IMR-90 (cell line): ENCODE results near the gene HOXD10. TPM values are rescaled to one million over a fixed set of nuclear protein-coding genes. Genes with fewer than 3 reads are reported as not detected.
A peak's percentile ranks its signal among the peaks of the same experiment; 100 is the strongest.

Source experiments
- ATAC-seq: fragments of 200-7000 bp; cut with Tn5 transposase; 2 replicates; pipeline ENCODE4 v1.9.1; 2020; ENCODE audit warnings: low read depth, mild to moderate bottlenecking, moderate library complexity
- BruUV-seq: library from RNA; stranded (reverse); fragments of 400-500 nt; replicated peaks from 2 replicates; lab custom pipeline; 2021; lab: Mats Ljungman, UMichigan
- CTCF ChIA-PET: fragments of 300-600 bp; formaldehyde crosslinking; extraction: SDS; loops from one replicate; lab custom pipeline; 2021; ENCODE audit warnings: antibody characterized with exemption; lab: Yijun Ruan, JAX
- POLR2A ChIA-PET: fragments of 300-600 bp; sonication (Branson Sonifier 250); formaldehyde crosslinking; loops from one replicate; lab custom pipeline; 2022; ENCODE audit warnings: antibody characterized with exemption; ENCODE audit not compliant: unreplicated experiment; lab: Charles Lee
- DNase-seq: peaks from one replicate; pipeline ENCODE4 v3.0.0; 2013
- H2AFZ ChIP-seq: replicated peaks from 2 replicates; pipeline ENCODE3; 2013; ENCODE audit warnings: low read length, mild to moderate bottlenecking; ENCODE audit not compliant: poor library complexity
- H2AK5ac ChIP-seq: 2 replicates; pipeline ENCODE4 v1.6.1; 2013; ENCODE audit warnings: low read depth, low read length, inconsistent platforms
- H2AK9ac ChIP-seq: replicated peaks from 2 replicates; pipeline ENCODE3; 2013; ENCODE audit warnings: mild to moderate bottlenecking, low read depth, low read length, moderate library complexity; ENCODE audit not compliant: poor library complexity
- H2BK120ac ChIP-seq: 2 replicates; pipeline ENCODE4 v1.6.1; 2013; ENCODE audit warnings: low read depth, low read length, inconsistent platforms
- H2BK15ac ChIP-seq: 3 replicates; pipeline ENCODE4 v1.6.1; 2013; ENCODE audit warnings: low read depth, low read length, inconsistent platforms
- H2BK20ac ChIP-seq: 2 replicates; pipeline ENCODE4 v1.6.1; 2013; ENCODE audit warnings: low read depth, mild to moderate bottlenecking, inconsistent platforms, low read length, moderate library complexity
- H2BK5ac ChIP-seq: 2 replicates; pipeline ENCODE4 v1.6.1; 2013; ENCODE audit warnings: mild to moderate bottlenecking, low read depth, low read length, inconsistent platforms; ENCODE audit not compliant: poor library complexity, severe bottlenecking
- H3K14ac ChIP-seq: replicated peaks from 2 replicates; pipeline ENCODE4 v1.6.1; 2013; ENCODE audit warnings: low read depth, low read length, inconsistent platforms
- H3K18ac ChIP-seq: 2 replicates; pipeline ENCODE4 v1.6.1; 2013; ENCODE audit warnings: low read depth, low read length, control low read depth
- H3K23ac ChIP-seq: 2 replicates; pipeline ENCODE4 v1.6.1; 2013; ENCODE audit warnings: low read depth, low read length, inconsistent platforms
- H3K27ac ChIP-seq: 2 replicates; pipeline ENCODE4 v1.5.1; 2013; ENCODE audit warnings: mild to moderate bottlenecking, control low read depth, low read length; ENCODE audit not compliant: insufficient read depth
- H3K27me3 ChIP-seq: 2 replicates; pipeline ENCODE4 v1.6.1; 2013; ENCODE audit warnings: low read length; ENCODE audit not compliant: control insufficient read depth, insufficient read depth
- H3K36me3 ChIP-seq: 2 replicates; pipeline ENCODE4 v1.6.1; 2013; ENCODE audit warnings: low read length, mixed read lengths; ENCODE audit not compliant: control insufficient read depth, insufficient read depth
- H3K4ac ChIP-seq: 2 replicates; pipeline ENCODE4 v1.6.1; 2013; ENCODE audit warnings: low read depth, low read length, inconsistent platforms
- H3K4me1 ChIP-seq: 2 replicates; pipeline ENCODE4 v1.6.1; 2013; ENCODE audit warnings: low read length, mixed read lengths; ENCODE audit not compliant: control insufficient read depth, insufficient read depth
- H3K4me2 ChIP-seq: 2 replicates; pipeline ENCODE4 v1.6.1; 2013; ENCODE audit warnings: low read depth, mild to moderate bottlenecking, control low read depth, low read length, moderate library complexity
- H3K4me3 ChIP-seq: 2 replicates; pipeline ENCODE4 v1.5.1; 2013; ENCODE audit warnings: low read depth, mild to moderate bottlenecking, control low read depth, low read length, moderate library complexity; ENCODE audit not compliant: insufficient read depth
- H3K56ac ChIP-seq: 2 replicates; pipeline ENCODE4 v1.6.1; 2013; ENCODE audit warnings: low read length, inconsistent platforms; ENCODE audit not compliant: insufficient read depth; ENCODE audit errors: extremely low read depth
- H3K79me1 ChIP-seq, 2 experiments: 2 replicates each; pipeline ENCODE4 v1.6.1; 2013; ENCODE audit warnings: low read length in 2 of 2, inconsistent platforms in 1 of 2, low read depth in 1 of 2
- H3K9ac ChIP-seq: 2 replicates; pipeline ENCODE4 v1.6.1; 2013; ENCODE audit warnings: low read depth, low read length, control low read depth
- H3K9me1 ChIP-seq: 2 replicates; pipeline ENCODE4 v1.6.1; 2013; ENCODE audit warnings: low read length, inconsistent platforms; ENCODE audit not compliant: insufficient read depth
- H3K9me3 ChIP-seq: 2 replicates; pipeline ENCODE4 v1.6.1; 2013; ENCODE audit warnings: low read length; ENCODE audit not compliant: control insufficient read depth, insufficient read depth
- H4K20me1 ChIP-seq: 2 replicates; pipeline ENCODE4 v1.6.1; 2013; ENCODE audit warnings: low read length, inconsistent platforms; ENCODE audit not compliant: insufficient read depth
- H4K5ac ChIP-seq: 2 replicates; pipeline ENCODE4 v1.6.1; 2013; ENCODE audit warnings: mild to moderate bottlenecking, low read depth, low read length, control low read depth
- H4K8ac ChIP-seq, 2 experiments: 2 replicates each; pipeline ENCODE4 v1.6.1; 2013; ENCODE audit warnings: low read depth in 2 of 2, low read length in 2 of 2, control low read depth in 1 of 2, inconsistent platforms in 1 of 2
- H4K91ac ChIP-seq: 2 replicates; pipeline ENCODE4 v1.6.1; 2013; ENCODE audit warnings: low read depth, low read length, inconsistent platforms; ENCODE audit not compliant: insufficient read depth
- CEBPB ChIP-seq: IDR thresholded peaks from 2 replicates; pipeline ENCODE4 v1.6.1; 2012; ENCODE audit warnings: low read depth, low read length, improper control_type of control experiment
- CHD1 ChIP-seq: IDR thresholded peaks from 2 replicates; pipeline ENCODE4 v1.6.1; 2012; ENCODE audit warnings: low read depth, low read length, improper control_type of control experiment
- FOS ChIP-seq: fragments of 150-350 bp; IDR thresholded peaks from 2 replicates; pipeline ENCODE4 v1.6.1; 2016; ENCODE audit warnings: low read depth, low read length
- MAFK ChIP-seq: IDR thresholded peaks from 2 replicates; pipeline ENCODE4 v1.6.1; 2012; ENCODE audit warnings: low read depth, low read length, improper control_type of control experiment
- MAZ ChIP-seq: IDR thresholded peaks from 2 replicates; pipeline ENCODE4 v1.6.1; 2012; ENCODE audit warnings: low read depth, mild to moderate bottlenecking, low read length, improper control_type of control experiment, moderate library complexity, borderline replicate concordance
- NFE2L2 ChIP-seq: fragments of 150-350 bp; IDR thresholded peaks from 2 replicates; pipeline ENCODE4 v1.6.1; 2016; ENCODE audit warnings: low read depth, mild to moderate bottlenecking, low read length
- POLR2A ChIP-seq: IDR thresholded peaks from 2 replicates; pipeline ENCODE4 v1.6.1; 2012; ENCODE audit warnings: mild to moderate bottlenecking, low read depth, low read length
- RCOR1 ChIP-seq: IDR thresholded peaks from 2 replicates; pipeline ENCODE4 v1.6.1; 2012; ENCODE audit warnings: mild to moderate bottlenecking, low read length, improper control_type of control experiment; ENCODE audit not compliant: insufficient replicate concordance
- RFX5 ChIP-seq: IDR thresholded peaks from 2 replicates; pipeline ENCODE4 v1.8.0; 2012; ENCODE audit warnings: low read depth, mild to moderate bottlenecking, low read length, moderate library complexity
- WGBS, 2 experiments: methylation state at CpG; one replicate each; pipeline versions ENCODE4 v1.1.5 to v1.1.7; 2013; ENCODE audit warnings: missing lambda C conversion rate in 2 of 2; ENCODE audit not compliant: insufficient read length in 1 of 2; ENCODE audit errors: extremely low coverage in 2 of 2; 5-methylcytosine and 5-hydroxymethylcytosine counted together
- dilution Hi-C: fragments of 300-500 bp; cut with HindIII; formaldehyde crosslinking; loops from one replicate; pipeline ENCODE4 v1.14.3; 2018; ENCODE audit warnings: low sequenced_read_pairs; ENCODE audit not compliant: unreplicated experiment
- in situ Hi-C: fragments of 300-500 bp; cut with MboI; formaldehyde crosslinking; loops from 3 replicates; pipeline ENCODE4 v1.14.3; 2019; ENCODE audit warnings: low sequenced_read_pairs, inconsistent platforms, mixed read lengths
- intact Hi-C: fragments of 100-400 bp; cut with micrococcal nuclease; formaldehyde crosslinking; loops from 2 replicates; pipeline ENCODE4 v1.10.0; 2022
- polyA plus RNA-seq, 3 experiments: library from polyadenylated mRNA; depleted of rRNA; stranded (reverse); fragments of >200 nt; gene quantifications; 2 replicates each; pipeline ENCODE4 v1.2.3, GENCODE V29; 2012; ENCODE audit warnings: low replicate concordance in 1 of 3
- total RNA-seq: library from RNA; depleted of rRNA; stranded (reverse); fragments of >200 nt; gene quantifications from 2 replicates; pipeline ENCODE4 v1.2.3, GENCODE V29; 2012
- TF ChIP-seq, protein P1 (sequence below): conservative IDR thresholded peaks from 2 replicates; pipeline ENCODE4 v1.5.1; 2012; ENCODE audit warnings: mild to moderate bottlenecking, low read depth, low read length, improper control_type of control experiment
- TF ChIP-seq, protein P2 (sequence below): fragments of 150-350 bp; IDR thresholded peaks from 2 replicates; pipeline ENCODE4 v1.6.1; 2017; ENCODE audit warnings: mild to moderate bottlenecking, antibody characterized with exemption, low read length, low read depth
- TF ChIP-seq, protein P3 (sequence below): fragments of 150-350 bp; IDR thresholded peaks from 2 replicates; pipeline ENCODE4 v1.6.1; 2016; ENCODE audit warnings: low read depth, mild to moderate bottlenecking, low read length, moderate library complexity, borderline replicate concordance

The HOXD10 gene
- total and polyA plus RNA-seq, 2 of the 4 experiments (the other 2 are of a cell fraction) = not detected

DNA sequence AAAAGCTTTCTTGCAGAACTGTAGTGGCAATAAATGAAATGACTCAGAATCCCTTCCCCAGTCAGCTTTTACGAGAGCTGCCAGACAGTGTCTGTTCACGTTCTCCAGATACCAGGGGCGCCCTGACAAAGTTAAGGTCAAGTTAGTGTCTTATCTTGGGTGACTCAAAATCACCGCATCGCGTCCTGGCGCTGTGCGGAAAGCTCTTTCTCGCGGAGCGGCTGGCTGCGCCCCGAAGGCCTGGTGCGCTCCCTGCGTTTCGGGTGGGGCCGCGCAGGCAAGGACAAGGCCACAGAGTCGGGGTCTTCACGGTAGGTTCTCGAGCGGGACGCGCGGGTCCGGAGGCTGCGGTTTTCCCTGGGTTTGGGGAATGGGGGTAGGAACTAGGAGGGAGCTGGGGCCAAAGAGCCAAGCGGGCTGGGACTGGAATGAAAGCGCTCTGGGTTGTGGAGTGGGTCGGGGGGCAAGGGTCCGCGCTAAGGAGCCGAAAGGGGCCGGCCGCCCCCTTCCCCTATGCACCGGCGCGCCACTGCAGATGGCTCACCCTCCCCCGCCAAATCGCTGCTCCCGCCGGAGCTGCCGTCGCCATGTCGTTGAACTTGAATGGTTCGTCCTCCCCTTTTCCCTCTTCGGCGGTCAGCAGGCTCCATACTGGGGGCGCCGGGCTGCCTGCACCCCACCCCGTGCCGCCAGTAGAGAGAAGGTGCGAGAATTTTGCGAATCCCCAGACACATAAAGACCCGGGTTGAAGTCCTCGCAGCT lies 12.1 kb upstream of the HOXD10 start:
- H3K4me3 ChIP-seq = no peak overlapping the region
- peak; percentile 18; the same call in 1 of the 2 replicates for ATAC-seq

More for the DNA sequence above, 12.1 kb upstream of the HOXD10 start:
- Histone ChIP-seq H3K27ac (no peak overlapping the region), H2BK20ac (no peak overlapping the region), H3K18ac (no peak overlapping the region), H3K9me1 (no peaks in the 10 kb centered on the region), H2AK5ac (no peak overlapping the region), H3K14ac (no peak overlapping the region), H4K5ac (no peak overlapping the region), H3K4me1 (no peaks in the 10 kb centered on the region), H4K8ac (no peak overlapping the region), H3K9ac (no peak overlapping the region), H3K9me3 (peaks cover 6% of the 10 kb centered on the region), H4K91ac (no peak overlapping the region), H3K23ac (no peak overlapping the region), H2BK15ac (no peak overlapping the region), H2BK5ac (no peak overlapping the region), H3K79me1 (no peaks in the 10 kb centered on the region), H3K27me3 (peaks cover 95% of the 10 kb centered on the region), H3K4me2 (peak overlapping the region; percentile 58; the same call in 1 of the 2 replicates), H2AFZ (no peak overlapping the region), H4K20me1 (no peaks in the 10 kb centered on the region), H3K4ac (no peak overlapping the region), H2AK9ac (no peak overlapping the region), H2BK120ac (no peak overlapping the region), H3K36me3 (no peaks in the 10 kb centered on the region), H3K56ac (no peak overlapping the region)
- in situ Hi-C loops (no loop called here), intact Hi-C loops (no loop called here), dilution Hi-C loops (no loop called here)
- DNase-seq = no peak
- no peak for TF ChIP-seq RCOR1
- TF ChIP-seq NFE2L2 = no peak
- TF ChIP-seq, protein P1, sequence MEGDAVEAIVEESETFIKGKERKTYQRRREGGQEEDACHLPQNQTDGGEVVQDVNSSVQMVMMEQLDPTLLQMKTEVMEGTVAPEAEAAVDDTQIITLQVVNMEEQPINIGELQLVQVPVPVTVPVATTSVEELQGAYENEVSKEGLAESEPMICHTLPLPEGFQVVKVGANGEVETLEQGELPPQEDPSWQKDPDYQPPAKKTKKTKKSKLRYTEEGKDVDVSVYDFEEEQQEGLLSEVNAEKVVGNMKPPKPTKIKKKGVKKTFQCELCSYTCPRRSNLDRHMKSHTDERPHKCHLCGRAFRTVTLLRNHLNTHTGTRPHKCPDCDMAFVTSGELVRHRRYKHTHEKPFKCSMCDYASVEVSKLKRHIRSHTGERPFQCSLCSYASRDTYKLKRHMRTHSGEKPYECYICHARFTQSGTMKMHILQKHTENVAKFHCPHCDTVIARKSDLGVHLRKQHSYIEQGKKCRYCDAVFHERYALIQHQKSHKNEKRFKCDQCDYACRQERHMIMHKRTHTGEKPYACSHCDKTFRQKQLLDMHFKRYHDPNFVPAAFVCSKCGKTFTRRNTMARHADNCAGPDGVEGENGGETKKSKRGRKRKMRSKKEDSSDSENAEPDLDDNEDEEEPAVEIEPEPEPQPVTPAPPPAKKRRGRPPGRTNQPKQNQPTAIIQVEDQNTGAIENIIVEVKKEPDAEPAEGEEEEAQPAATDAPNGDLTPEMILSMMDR = no peak
- TF ChIP-seq MAZ = no peak
- no peak for TF ChIP-seq CHD1
- no peak for TF ChIP-seq FOS
- TF ChIP-seq MAFK = no peak
- TF ChIP-seq, protein P2, sequence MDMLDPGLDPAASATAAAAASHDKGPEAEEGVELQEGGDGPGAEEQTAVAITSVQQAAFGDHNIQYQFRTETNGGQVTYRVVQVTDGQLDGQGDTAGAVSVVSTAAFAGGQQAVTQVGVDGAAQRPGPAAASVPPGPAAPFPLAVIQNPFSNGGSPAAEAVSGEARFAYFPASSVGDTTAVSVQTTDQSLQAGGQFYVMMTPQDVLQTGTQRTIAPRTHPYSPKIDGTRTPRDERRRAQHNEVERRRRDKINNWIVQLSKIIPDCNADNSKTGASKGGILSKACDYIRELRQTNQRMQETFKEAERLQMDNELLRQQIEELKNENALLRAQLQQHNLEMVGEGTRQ = no peak
- no peak for TF ChIP-seq CEBPB
- TF ChIP-seq, protein P3, sequence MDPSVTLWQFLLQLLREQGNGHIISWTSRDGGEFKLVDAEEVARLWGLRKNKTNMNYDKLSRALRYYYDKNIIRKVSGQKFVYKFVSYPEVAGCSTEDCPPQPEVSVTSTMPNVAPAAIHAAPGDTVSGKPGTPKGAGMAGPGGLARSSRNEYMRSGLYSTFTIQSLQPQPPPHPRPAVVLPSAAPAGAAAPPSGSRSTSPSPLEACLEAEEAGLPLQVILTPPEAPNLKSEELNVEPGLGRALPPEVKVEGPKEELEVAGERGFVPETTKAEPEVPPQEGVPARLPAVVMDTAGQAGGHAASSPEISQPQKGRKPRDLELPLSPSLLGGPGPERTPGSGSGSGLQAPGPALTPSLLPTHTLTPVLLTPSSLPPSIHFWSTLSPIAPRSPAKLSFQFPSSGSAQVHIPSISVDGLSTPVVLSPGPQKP = no peak
- TF ChIP-seq RFX5 = no peak
- TF ChIP-seq POLR2A = no peak
- BruUV-seq = no TSS peak
- 0% methylated on average over 16 of the region's 56 CpGs; no CpG with 5 or more reads in 1 of the 2 experiments for whole genome bisulfite sequencing, 2 experiments
- CTCF ChIA-PET = interaction anchor here (0.7 to 1.0 kb wide), 2 partner anchors 22 to 853 kb away, joined by 3 to 4 read pairs; no protein-coding TSS in a partner anchor
- POLR2A ChIA-PET = no interaction called here
